ENCODE measurements around the gene ETNPPL.

ETNPPL gene

GRCh38 chr4:108763226-108763593 lies 357 bp upstream of the ETNPPL start:
- TF ChIP-seq ZFX (IDR thresholded peaks at IDR 0.05), result no peak
- H3K27ac ChIP-seq, result no peak overlapping the region

GRCh38 chr4:108758498-108758897 lies 4.4 kb downstream of the ETNPPL start:
- no peak overlapping the region for H3K27ac ChIP-seq
- TF ChIP-seq ZFX (IDR thresholded peaks at IDR 0.05), result no peak
- no peak for TF ChIP-seq CTCF (conservative IDR thresholded peaks at IDR 0.05)

GRCh38 chr4:108754327-108754726 lies 8.5 kb downstream of the ETNPPL start:
- H3K27ac ChIP-seq, result no peak overlapping the region
- no peak for TF ChIP-seq ZFX (IDR thresholded peaks at IDR 0.05)
- no peak for TF ChIP-seq CTCF (conservative IDR thresholded peaks at IDR 0.05)

- H3K27ac ChIP-seq, result no peak overlapping the region
- TF ChIP-seq ZFX (IDR thresholded peaks at IDR 0.05) (no peak), CTCF (conservative IDR thresholded peaks at IDR 0.05) (no peak)
These were observed 11.5 kb downstream of the ETNPPL start for GRCh38 chr4:108751321-108751720.

- H3K27ac ChIP-seq, result no peak overlapping the region
- TF ChIP-seq CTCF (conservative IDR thresholded peaks at IDR 0.05) (no peak), ZFX (IDR thresholded peaks at IDR 0.05) (no peak)
These were observed 13.7 kb downstream of the ETNPPL start for GRCh38 chr4:108749119-108749518.

- TF ChIP-seq ZFX (IDR thresholded peaks at IDR 0.05) (no peak), CTCF (conservative IDR thresholded peaks at IDR 0.05) (no peak)
- no peak overlapping the region for H3K27ac ChIP-seq
These were observed 16.3 kb downstream of the ETNPPL start for GRCh38 chr4:108746511-108746910.

GRCh38 chr4:108744307-108744706 lies 18.5 kb downstream of the ETNPPL start:
- no peak overlapping the region for H3K27ac ChIP-seq
- no peak for TF ChIP-seq CTCF (conservative IDR thresholded peaks at IDR 0.05)

GRCh38 chr4:108742451-108743420 lies 20.1 kb downstream of the ETNPPL start:
- no peak overlapping the region for H3K27ac ChIP-seq
- no peak for TF ChIP-seq ZFX (IDR thresholded peaks at IDR 0.05)
- no peak for TF ChIP-seq CTCF (conservative IDR thresholded peaks at IDR 0.05)
